DOHH2 (cell line): ENCODE measurements around the gene MYL6.

Source experiments
- EZH2phosphoT487 ChIP-seq: fragments of 200-600 bp; sonication (generic); IDR thresholded peaks from 2 replicates; pipeline ENCODE4 v1.6.1; 2017; ENCODE audit warnings: borderline replicate concordance, mild to moderate bottlenecking, antibody characterized with exemption, low read length, moderate library complexity, mixed read lengths
- TF ChIP-seq, protein P1 (sequence below): fragments of 200-600 bp; sonication (generic); IDR thresholded peaks from one replicate; pipeline ENCODE4 v1.5.1; 2014; ENCODE audit warnings: antibody characterized with exemption, mild to moderate bottlenecking, low read depth, low read length; ENCODE audit not compliant: poor library complexity, severe bottlenecking

- TF ChIP-seq, protein P1, sequence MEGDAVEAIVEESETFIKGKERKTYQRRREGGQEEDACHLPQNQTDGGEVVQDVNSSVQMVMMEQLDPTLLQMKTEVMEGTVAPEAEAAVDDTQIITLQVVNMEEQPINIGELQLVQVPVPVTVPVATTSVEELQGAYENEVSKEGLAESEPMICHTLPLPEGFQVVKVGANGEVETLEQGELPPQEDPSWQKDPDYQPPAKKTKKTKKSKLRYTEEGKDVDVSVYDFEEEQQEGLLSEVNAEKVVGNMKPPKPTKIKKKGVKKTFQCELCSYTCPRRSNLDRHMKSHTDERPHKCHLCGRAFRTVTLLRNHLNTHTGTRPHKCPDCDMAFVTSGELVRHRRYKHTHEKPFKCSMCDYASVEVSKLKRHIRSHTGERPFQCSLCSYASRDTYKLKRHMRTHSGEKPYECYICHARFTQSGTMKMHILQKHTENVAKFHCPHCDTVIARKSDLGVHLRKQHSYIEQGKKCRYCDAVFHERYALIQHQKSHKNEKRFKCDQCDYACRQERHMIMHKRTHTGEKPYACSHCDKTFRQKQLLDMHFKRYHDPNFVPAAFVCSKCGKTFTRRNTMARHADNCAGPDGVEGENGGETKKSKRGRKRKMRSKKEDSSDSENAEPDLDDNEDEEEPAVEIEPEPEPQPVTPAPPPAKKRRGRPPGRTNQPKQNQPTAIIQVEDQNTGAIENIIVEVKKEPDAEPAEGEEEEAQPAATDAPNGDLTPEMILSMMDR, result peak; percentile 43
- no peak for TF ChIP-seq EZH2phosphoT487
Observed at GRCh38 chr12:56157201-56158028, 744 bp upstream of the MYL6 start.
